Choroid plexus epithelial cell (primary cell): Measurements from ENCODE around the gene KRTAP10-11.
"Not testable (repeated sequence)": the region's sequence is repeated elsewhere in the genome, so short reads cannot be mapped to it uniquely, and the experiment has no call there.

ENCODE experiments used
- DNase-seq: peaks from one replicate; pipeline ENCODE4 v3.0.0-alpha.2; 2010; ENCODE audit warnings: low read depth
- H3K4me3 ChIP-seq: 2 replicates; pipeline ENCODE4 v1.5.1; 2011; ENCODE audit warnings: low read depth, mild to moderate bottlenecking, control low read depth, low read length, moderate library complexity
- TF ChIP-seq, protein P1 (sequence below): conservative IDR thresholded peaks from 2 replicates; pipeline ENCODE4 v1.5.1; 2011; ENCODE audit warnings: low read depth, mild to moderate bottlenecking, control low read depth, inconsistent platforms, low read length, moderate library complexity

The KRTAP10-11 gene

DNA sequence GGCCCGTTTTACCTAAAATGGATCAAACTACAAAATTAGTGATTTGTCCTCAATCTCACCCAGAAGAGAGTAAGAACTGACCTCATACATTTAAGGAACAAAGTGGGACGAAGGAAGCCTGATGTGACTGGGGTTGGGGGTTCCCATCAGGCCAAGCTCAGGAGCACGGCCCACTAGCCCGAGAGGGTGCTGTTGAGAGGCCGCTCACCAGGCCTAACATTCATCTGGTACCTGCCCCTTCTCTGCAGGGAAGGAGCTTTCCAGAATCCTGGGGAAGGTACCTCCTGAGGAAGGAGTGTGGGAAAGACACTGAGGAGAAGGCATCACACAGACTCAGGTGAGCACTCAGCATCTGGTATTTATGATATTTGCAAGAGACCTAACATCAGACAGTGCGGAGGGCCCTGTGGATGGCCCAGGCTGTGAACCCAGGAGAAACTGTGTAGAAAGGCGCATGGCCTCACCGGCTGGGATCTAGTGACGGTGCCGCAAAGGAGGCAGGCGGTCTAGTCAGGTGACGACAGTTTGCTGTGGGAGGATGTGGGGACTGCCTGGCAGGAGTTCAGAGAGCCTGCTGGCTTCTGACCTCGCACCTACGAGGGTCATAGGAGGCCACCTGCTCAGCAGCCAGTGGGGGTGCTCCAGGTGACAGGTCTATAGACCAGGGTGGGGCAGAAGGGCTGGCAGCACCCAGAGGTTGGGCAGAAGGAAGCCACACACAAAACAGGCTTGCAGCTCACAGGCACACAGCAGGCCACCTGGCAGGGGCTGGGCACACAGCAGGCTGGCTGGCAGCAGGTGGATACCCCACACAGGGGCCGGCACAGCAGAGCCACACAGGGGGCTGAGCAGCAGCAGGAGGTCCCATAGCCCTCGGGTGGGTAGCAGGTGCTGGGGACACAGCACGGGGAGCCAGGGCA is 7.7 kb downstream of the KRTAP10-11 start:
- no peak for DNase-seq
- TF ChIP-seq, protein P1, sequence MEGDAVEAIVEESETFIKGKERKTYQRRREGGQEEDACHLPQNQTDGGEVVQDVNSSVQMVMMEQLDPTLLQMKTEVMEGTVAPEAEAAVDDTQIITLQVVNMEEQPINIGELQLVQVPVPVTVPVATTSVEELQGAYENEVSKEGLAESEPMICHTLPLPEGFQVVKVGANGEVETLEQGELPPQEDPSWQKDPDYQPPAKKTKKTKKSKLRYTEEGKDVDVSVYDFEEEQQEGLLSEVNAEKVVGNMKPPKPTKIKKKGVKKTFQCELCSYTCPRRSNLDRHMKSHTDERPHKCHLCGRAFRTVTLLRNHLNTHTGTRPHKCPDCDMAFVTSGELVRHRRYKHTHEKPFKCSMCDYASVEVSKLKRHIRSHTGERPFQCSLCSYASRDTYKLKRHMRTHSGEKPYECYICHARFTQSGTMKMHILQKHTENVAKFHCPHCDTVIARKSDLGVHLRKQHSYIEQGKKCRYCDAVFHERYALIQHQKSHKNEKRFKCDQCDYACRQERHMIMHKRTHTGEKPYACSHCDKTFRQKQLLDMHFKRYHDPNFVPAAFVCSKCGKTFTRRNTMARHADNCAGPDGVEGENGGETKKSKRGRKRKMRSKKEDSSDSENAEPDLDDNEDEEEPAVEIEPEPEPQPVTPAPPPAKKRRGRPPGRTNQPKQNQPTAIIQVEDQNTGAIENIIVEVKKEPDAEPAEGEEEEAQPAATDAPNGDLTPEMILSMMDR, result no peak

DNA sequence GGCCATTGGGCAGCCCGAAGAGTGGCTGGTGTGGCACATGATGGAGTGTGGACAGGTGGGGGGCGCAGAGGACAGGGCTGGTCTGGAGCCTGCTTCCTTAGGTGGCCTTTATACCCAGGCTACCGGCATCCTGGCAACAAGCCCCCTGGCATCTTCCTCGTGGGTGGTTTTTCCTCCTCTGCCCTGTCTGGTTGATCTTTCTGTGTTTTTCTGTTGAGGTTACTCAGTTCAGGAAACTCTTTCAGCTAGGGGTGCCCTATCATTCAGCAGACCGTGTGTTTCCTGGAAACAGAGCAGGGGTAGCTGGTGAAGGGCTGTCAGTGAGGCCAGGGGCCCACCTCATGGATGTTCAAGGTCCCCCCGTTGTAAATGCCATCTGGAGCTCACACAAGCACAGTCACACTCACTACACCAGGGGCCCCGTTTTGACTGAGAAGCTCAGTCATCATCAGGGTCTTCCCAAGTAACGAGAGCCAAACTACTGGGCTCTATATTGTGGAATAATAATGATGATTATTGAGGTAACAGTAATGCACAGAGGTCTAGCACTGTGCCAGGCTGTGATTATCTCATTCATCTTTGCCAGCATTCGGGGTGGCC is 8.5 kb downstream of the KRTAP10-11 start, which contains the start of gene KRTAP12-4:
KRTAP12-4 (minus strand) TSS at position 84 of the 600 bp plus-strand sequence; CDS start at position 39, 45 bp downstream.
- DNase-seq, result no peak
- H3K4me3 ChIP-seq, result no peak within 1 kb of the TSS

More for the DNA sequence above, 7.7 kb downstream of the KRTAP10-11 start:
- no peak overlapping the region for H3K4me3 ChIP-seq

DNA sequence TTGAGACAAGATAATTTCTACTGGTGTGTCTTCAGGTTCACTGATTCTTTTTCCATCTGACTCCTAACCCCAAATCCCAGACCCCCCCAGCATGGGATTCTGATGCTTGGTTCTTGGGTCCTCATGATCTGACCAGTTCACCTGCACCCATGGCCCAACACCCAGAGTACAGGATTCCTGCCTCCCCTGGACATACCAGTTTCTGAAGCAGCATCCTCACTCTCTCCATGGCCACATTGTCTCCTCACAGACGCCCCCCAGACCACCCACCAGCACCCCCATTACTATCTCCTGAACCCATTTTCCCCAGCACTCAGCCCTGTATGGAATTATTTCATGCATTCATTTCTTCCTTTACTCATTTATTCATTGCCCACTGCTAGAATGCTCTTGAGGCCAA is 10.7 kb downstream of the KRTAP10-11 start:
- no peak overlapping the region for H3K4me3 ChIP-seq
- TF ChIP-seq, protein P1, result no peak
- DNase-seq, result no peak

More for the DNA sequence above, 8.5 kb downstream of the KRTAP10-11 start, which contains the start of gene KRTAP12-4:
- TF ChIP-seq, protein P1, result no peak

DNA sequence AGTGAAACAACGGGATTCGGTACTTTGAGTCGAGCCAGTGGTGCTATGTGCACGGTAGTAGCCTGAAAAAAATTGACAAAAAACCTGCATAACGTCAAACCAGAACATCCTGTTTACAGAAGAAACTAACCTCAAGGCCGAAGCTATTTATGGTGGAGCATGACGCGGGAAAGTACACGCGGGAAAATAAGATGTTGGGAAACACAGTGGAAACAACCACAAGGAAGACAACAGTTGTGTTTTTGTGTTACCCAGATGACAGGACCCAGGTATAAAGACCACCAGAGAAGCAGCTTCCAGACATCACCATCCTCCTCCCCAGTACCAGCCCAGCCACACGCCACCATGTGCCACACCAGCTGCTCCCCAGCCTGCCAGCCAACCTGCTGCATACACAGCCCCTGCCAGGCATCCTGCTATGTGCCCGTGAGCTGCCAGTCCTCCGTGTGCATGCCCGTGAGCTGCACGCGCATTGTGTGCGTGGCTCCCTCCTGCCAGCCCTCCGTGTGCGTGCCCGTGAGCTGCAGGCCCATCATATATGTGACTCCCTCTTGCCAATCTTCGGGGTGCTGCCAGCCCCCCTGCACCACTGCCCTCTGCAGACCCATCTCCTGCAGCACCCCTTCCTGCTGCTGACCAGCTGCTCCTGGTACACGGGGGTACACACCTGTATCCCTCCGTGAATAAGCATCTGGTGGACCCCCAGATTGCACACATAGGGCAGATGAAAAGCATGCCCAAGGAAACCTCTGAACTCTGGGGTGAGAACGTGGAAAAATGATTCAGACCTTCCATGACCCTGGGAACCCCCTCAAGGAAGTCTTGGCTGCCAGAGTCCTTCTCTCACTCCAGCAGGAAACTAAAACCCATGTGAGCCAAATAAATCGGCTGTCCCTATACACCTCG is 11.7 kb downstream of the KRTAP10-11 start, which contains the start of gene KRTAP12-3:
KRTAP12-3 (plus strand) TSS at position 298 of the 906 bp plus-strand sequence; CDS start at position 346, 48 bp downstream.
- no peak within 1 kb of the TSS for H3K4me3 ChIP-seq
- no peak for DNase-seq
- TF ChIP-seq, protein P1, result no peak

DNA sequence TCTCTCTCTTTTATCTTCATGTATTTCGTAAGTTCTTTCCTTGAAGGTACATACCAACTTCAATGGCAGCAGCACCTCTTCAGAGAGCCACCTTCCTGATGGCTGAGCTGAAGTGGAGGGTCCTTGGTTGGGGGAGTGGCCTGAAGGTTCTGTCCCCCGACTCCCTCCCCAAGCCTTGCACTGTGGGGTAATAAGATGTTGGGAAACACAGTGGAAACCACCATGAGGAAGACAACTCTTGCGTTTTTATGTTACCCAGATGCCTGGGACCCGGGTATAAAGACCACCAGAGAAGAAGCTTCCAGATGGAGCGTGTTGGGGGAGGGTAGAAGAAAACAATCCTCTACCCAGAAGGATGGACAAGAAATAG is 12.3 kb downstream of the KRTAP10-11 start:
- TF ChIP-seq, protein P1, result no peak
- no peak for DNase-seq
- no peak overlapping the region for H3K4me3 ChIP-seq

DNA sequence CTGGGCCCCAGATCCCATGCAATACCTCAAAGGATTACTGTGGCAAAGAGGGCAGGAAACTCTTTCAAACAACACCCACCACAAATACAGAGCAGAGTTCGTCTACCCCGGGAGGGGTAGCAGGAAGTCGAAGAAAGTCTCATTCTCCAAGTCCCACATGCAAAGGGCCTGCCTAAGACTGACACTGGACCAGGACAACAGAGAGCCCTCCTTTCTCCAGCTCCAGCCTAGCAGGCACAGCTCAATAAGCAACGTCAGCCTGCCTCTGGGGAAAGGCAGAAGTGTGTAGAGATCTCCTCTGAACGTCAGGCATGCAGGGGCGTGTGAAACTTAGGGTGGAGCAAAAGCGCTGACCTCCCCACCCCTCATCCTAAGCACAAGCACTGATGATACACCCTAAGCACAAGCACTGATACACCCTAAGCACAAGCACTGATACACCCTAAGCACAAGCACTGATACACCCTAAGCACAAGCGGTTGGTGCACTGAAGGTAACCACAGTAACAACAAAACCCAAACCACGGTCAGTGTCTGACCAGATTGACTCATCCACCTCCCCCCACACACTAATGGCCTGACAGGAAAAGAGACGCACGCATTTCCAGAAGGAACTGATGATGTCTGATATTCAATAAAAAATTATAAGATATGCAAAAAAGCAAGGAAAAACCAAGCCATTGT is 12.8 kb downstream of the KRTAP10-11 start:
- TF ChIP-seq, protein P1, result no peak
- no peak for DNase-seq
- H3K4me3 ChIP-seq, result no peak overlapping the region

DNA sequence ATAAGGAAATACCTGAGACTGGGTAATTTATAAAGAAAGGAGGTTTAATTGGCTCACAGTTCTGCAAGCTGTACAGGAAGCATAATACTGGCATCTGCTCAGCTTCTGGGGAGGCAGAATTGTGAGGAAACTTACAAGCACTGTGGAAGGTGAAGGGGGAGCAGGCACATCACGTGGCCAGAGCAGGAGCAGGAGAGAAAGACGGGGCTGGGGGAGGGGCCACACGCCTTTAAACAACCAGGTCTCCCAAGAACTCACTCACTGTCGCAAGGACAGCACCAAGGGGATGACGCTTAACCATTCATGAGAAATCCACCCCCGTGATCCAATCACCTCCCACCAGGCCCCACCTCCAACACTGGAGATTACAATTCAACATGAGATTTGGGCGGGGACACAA is 15.4 kb downstream of the KRTAP10-11 start:
- DNase-seq, H3K4me3 ChIP-seq: not testable (repeated sequence)
